LNCAP (cell line): ENCODE data around the gene GJB6.

Experiments used
- CTCF ChIP-seq: fragments of 450-650 bp; IDR thresholded peaks from 2 replicates; pipeline ENCODE4 v1.5.1; 2017; ENCODE audit warnings: mild to moderate bottlenecking

Gene GJB6

GRCh38 chr13:20239748-20240147, 7.6 kb upstream of the GJB6 start:
- TF ChIP-seq CTCF, result no peak

- no peak for TF ChIP-seq CTCF
These were observed 598 bp upstream of the GJB6 start for GRCh38 chr13:20232556-20233277.

GRCh38 chr13:20230913-20231838, 943 bp downstream of the GJB6 start:
- no peak for TF ChIP-seq CTCF

GRCh38 chr13:20227730-20228129, 4.4 kb downstream of the GJB6 start:
- TF ChIP-seq CTCF, result no peak

GRCh38 chr13:20227288-20227687, 4.8 kb downstream of the GJB6 start:
- TF ChIP-seq CTCF, result no peak

GRCh38 chr13:20222553-20222952, 9.6 kb downstream of the GJB6 start:
- no peak for TF ChIP-seq CTCF

GRCh38 chr13:20221772-20222171, 10.3 kb downstream of the GJB6 start:
- TF ChIP-seq CTCF, result no peak
